Neural crest cell (in vitro differentiated cells): ENCODE data around the gene ZNF521. TPM values are rescaled to one million over a fixed set of nuclear protein-coding genes. Genes with fewer than 3 reads are reported as not detected.

Source experiments
- DNase-seq: peaks from one replicate; pipeline ENCODE4 v3.0.0; 2021; ENCODE audit warnings: low read depth, mixed read lengths, low spot score
- H3K27ac Mint-ChIP-seq: one replicate; pipeline ENCODE4 v1.8.0; 2021; ENCODE audit warnings: mild to moderate bottlenecking, mixed read lengths; ENCODE audit not compliant: unreplicated experiment
- H3K27me3 Mint-ChIP-seq: 2 replicates; pipeline ENCODE4 v1.8.0; 2021; ENCODE audit warnings: low read depth, mild to moderate bottlenecking, mixed read lengths
- H3K36me3 Mint-ChIP-seq: 2 replicates; pipeline ENCODE4 v1.8.0; 2021; ENCODE audit warnings: low read depth, mild to moderate bottlenecking, mixed read lengths
- H3K4me1 Mint-ChIP-seq: 2 replicates; pipeline ENCODE4 v1.8.0; 2021; ENCODE audit warnings: mixed read lengths
- H3K4me3 Mint-ChIP-seq: one replicate; pipeline ENCODE4 v1.8.0; 2021; ENCODE audit warnings: mild to moderate bottlenecking, mixed read lengths
- H3K9me3 Mint-ChIP-seq: 2 replicates; pipeline ENCODE4 v1.8.0; 2021; ENCODE audit warnings: mixed read lengths
- CTCF ChIP-seq: fragments of 200-600 bp; sonication (generic); conservative IDR thresholded peaks from 2 replicates; pipeline ENCODE4 v1.5.0; 2021; ENCODE audit warnings: antibody characterized with exemption, mild to moderate bottlenecking
- total RNA-seq: library from RNA; stranded (reverse); gene quantifications from 2 replicates; pipeline ENCODE4 v1.2.1, GENCODE V29; 2021

Gene ZNF521
- total RNA-seq, 1 donor from 2014 or later: 86.1 TPM

GRCh38 chr18:25136416-25137196 lies 215.4 kb downstream of the ZNF521 start:
- DNase-seq: no peak
- TF ChIP-seq CTCF: no peak
- H3K9me3 Mint-ChIP-seq: no peaks in the 10 kb centered on the region
- H3K27me3 Mint-ChIP-seq: no peaks in the 10 kb centered on the region
- no peak overlapping the region for H3K4me3 Mint-ChIP-seq
- no peak overlapping the region for H3K27ac Mint-ChIP-seq
- H3K36me3 Mint-ChIP-seq: peaks cover 6% of the 10 kb centered on the region
- peaks cover 42% of the 10 kb centered on the region for H3K4me1 Mint-ChIP-seq

- no peaks in the 10 kb centered on the region for H3K9me3 Mint-ChIP-seq
- peaks cover 16% of the 10 kb centered on the region for H3K36me3 Mint-ChIP-seq
- H3K4me1 Mint-ChIP-seq: peaks cover 33% of the 10 kb centered on the region
- H3K4me3 Mint-ChIP-seq: no peak overlapping the region
- no peak overlapping the region for H3K27ac Mint-ChIP-seq
- no peak for TF ChIP-seq CTCF
- H3K27me3 Mint-ChIP-seq: no peaks in the 10 kb centered on the region
- no peak for DNase-seq
Observed at GRCh38 chr18:25134861-25135260, 217.1 kb downstream of the ZNF521 start.

GRCh38 chr18:25133879-25134278 lies 218.1 kb downstream of the ZNF521 start:
- Mint-ChIP-seq H3K36me3 (peaks cover 19% of the 10 kb centered on the region), H3K9me3 (peaks cover 3% of the 10 kb centered on the region), H3K4me3 (no peak overlapping the region), H3K27me3 (no peaks in the 10 kb centered on the region), H3K27ac (no peak overlapping the region), H3K4me1 (peaks cover 32% of the 10 kb centered on the region)
- TF ChIP-seq CTCF: no peak
- no peak for DNase-seq

GRCh38 chr18:25132786-25133496 lies 219.0 kb downstream of the ZNF521 start:
- Mint-ChIP-seq H3K27ac (no peak overlapping the region), H3K4me3 (no peak overlapping the region), H3K9me3 (peaks cover 6% of the 10 kb centered on the region), H3K27me3 (no peaks in the 10 kb centered on the region), H3K36me3 (peaks cover 25% of the 10 kb centered on the region), H3K4me1 (peaks cover 26% of the 10 kb centered on the region)
- DNase-seq: no peak
- no peak for TF ChIP-seq CTCF

- TF ChIP-seq CTCF: no peak
- no peak overlapping the region for H3K27ac Mint-ChIP-seq
- no peaks in the 10 kb centered on the region for H3K4me1 Mint-ChIP-seq
- no peak for DNase-seq
- H3K36me3 Mint-ChIP-seq: peaks cover 22% of the 10 kb centered on the region
- H3K4me3 Mint-ChIP-seq: no peak overlapping the region
- H3K9me3 Mint-ChIP-seq: peaks cover 6% of the 10 kb centered on the region
- no peaks in the 10 kb centered on the region for H3K27me3 Mint-ChIP-seq
Observed at GRCh38 chr18:25126751-25127150, 225.2 kb downstream of the ZNF521 start.
